HG03571 (cell line): ENCODE results near the gene CCDC38.

ENCODE experiments used
- ATAC-seq: cut with Tn5 transposase; IDR thresholded peaks from one replicate; pipeline ENCODE4 v1.9.1; 2021; ENCODE audit not compliant: unreplicated experiment

CCDC38 gene

GRCh38 chr12:95837240-95838038, 105.0 kb downstream of the CCDC38 start:
- ATAC-seq, result no peak

GRCh38 chr12:95836630-95837239, 105.7 kb downstream of the CCDC38 start:
- no peak for ATAC-seq

GRCh38 chr12:95836185-95836609, 106.2 kb downstream of the CCDC38 start:
- ATAC-seq, result no peak

GRCh38 chr12:95834572-95834971, 107.8 kb downstream of the CCDC38 start:
- ATAC-seq, result no peak

GRCh38 chr12:95830335-95831089, 111.9 kb downstream of the CCDC38 start:
- no peak for ATAC-seq

- ATAC-seq, result no peak
Observed at GRCh38 chr12:95829395-95829794, 113.0 kb downstream of the CCDC38 start.

- no peak for ATAC-seq
Observed at GRCh38 chr12:95820096-95820703, 122.2 kb downstream of the CCDC38 start.
